Body of pancreas (tissue), 4 donors: ENCODE results near the gene BMP7. TPM values are rescaled to one million over a fixed set of nuclear protein-coding genes. Genes with fewer than 3 reads are reported as not detected.

Experiments used
- ATAC-seq: fragments of 150-250 bp; one replicate; pipeline ENCODE4 v1.9.1; 2016
- DNase-seq, 4 donors: peaks; one replicate each; pipeline ENCODE4 v3.0.0-alpha.2; 2019
- H3K27ac ChIP-seq, 4 donors: fragments of 200-600 bp; sonication (generic); 1 replicate in 3 of 4; 2 replicates in 1 of 4; pipeline versions ENCODE4 v1.5.1 to v1.6.1; 2016 to 2019; ENCODE audit warnings: mild to moderate bottlenecking in 1 of 4, mixed read lengths in 1 of 4, moderate library complexity in 1 of 4
- H3K27me3 ChIP-seq, 2 donors: fragments of 200-600 bp; sonication (generic); one replicate each; pipeline ENCODE4 v1.6.0; 2016; ENCODE audit warnings: mild to moderate bottlenecking in 1 of 2
- H3K36me3 ChIP-seq, 2 donors: fragments of 200-600 bp; sonication (generic); replicated peaks in 1 of 2; 2 replicates each; pipeline ENCODE4 v1.5.1; 2016; ENCODE audit warnings: low read depth in 2 of 2; ENCODE audit not compliant: insufficient read depth in 1 of 2
- H3K4me1 ChIP-seq: fragments of 200-600 bp; sonication (generic); one replicate; pipeline ENCODE4 v1.6.0; 2016
- H3K4me3 ChIP-seq, 2 donors: fragments of 200-600 bp; sonication (generic); 1 replicate in 1 of 2; 2 replicates in 1 of 2; pipeline ENCODE4 v1.5.1; 2016 to 2019
- H3K9me3 ChIP-seq, 3 donors: fragments of 200-600 bp; sonication (generic); 1 replicate in 2 of 3; 2 replicates in 1 of 3; pipeline ENCODE4 v1.5.1; 2016
- POLR2A ChIP-seq, 3 donors: fragments of 450-650 bp; IDR thresholded peaks; one replicate each; pipeline ENCODE4 v1.6.1; 2016; ENCODE audit warnings: antibody characterized with exemption in 3 of 3, mild to moderate bottlenecking in 2 of 3
- WGBS, 2 donors: methylation state at CpG; one replicate each; pipeline ENCODE4 v1.1.5; 2017; 5-methylcytosine and 5-hydroxymethylcytosine counted together
- intact Hi-C: fragments of 100-400 bp; cut with DNase I; formaldehyde crosslinking; loops from one replicate; pipeline ENCODE4 v1.15.1; 2023
- total RNA-seq, 2 donors: library from RNA; depleted of rRNA; stranded (reverse); fragments of >200 nt; gene quantifications; one replicate each; pipeline ENCODE4 v1.1.0, GENCODE V29; 2016
- TF ChIP-seq, protein P1 (sequence below), 7 experiments: fragments of 450-650 bp in 4 of 7; fragments of 200-600 bp in 3 of 7; sonication (generic) in 3 of 7; IDR thresholded peaks; one replicate each; pipeline ENCODE4 v1.5.1; 2016 to 2019; ENCODE audit warnings: antibody characterized with exemption in 7 of 7

Gene BMP7
- total RNA-seq, 2 donors from 2014 or later, result 4.2 TPM; not detected in 1

DNA sequence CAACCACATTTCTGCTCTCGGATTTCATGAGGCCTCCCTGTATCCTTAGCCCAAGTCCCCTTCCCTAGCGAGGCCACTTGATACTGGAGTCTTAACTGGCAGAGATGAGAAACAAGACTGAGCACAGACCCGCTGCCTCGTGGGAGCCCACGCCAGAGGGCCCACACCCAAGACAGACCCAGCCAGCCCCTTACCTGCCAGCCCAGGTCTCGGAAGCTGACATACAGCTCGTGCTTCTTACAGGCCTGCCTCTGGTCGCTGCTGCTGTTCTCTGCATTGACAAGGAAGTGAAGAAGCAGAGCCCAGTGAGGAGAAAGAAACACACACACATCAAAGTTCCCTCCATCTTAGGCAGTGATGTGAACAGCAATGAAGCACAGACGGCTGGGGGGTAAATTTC is 91.7 kb downstream of the BMP7 start:
- 64 to 81% methylated on average over 7 to 9 of the region's 9 CpGs for WGBS, 2 donors
- TF ChIP-seq, protein P1, sequence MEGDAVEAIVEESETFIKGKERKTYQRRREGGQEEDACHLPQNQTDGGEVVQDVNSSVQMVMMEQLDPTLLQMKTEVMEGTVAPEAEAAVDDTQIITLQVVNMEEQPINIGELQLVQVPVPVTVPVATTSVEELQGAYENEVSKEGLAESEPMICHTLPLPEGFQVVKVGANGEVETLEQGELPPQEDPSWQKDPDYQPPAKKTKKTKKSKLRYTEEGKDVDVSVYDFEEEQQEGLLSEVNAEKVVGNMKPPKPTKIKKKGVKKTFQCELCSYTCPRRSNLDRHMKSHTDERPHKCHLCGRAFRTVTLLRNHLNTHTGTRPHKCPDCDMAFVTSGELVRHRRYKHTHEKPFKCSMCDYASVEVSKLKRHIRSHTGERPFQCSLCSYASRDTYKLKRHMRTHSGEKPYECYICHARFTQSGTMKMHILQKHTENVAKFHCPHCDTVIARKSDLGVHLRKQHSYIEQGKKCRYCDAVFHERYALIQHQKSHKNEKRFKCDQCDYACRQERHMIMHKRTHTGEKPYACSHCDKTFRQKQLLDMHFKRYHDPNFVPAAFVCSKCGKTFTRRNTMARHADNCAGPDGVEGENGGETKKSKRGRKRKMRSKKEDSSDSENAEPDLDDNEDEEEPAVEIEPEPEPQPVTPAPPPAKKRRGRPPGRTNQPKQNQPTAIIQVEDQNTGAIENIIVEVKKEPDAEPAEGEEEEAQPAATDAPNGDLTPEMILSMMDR (IDR thresholded peaks at IDR 0.05), result no peak
- no peak for TF ChIP-seq POLR2A (IDR thresholded peaks at IDR 0.05)
- H3K27me3 ChIP-seq, result no peaks in the 10 kb centered on the region
- H3K27ac ChIP-seq, result no peak overlapping the region
- H3K36me3 ChIP-seq, result no peaks in the 10 kb centered on the region
- ATAC-seq (no peak), DNase-seq (no peak)
- no peaks in the 10 kb centered on the region for H3K9me3 ChIP-seq
- no peak overlapping the region for H3K4me3 ChIP-seq
- intact Hi-C loops, result no loop called here
- H3K4me1 ChIP-seq, result no peaks in the 10 kb centered on the region

DNA sequence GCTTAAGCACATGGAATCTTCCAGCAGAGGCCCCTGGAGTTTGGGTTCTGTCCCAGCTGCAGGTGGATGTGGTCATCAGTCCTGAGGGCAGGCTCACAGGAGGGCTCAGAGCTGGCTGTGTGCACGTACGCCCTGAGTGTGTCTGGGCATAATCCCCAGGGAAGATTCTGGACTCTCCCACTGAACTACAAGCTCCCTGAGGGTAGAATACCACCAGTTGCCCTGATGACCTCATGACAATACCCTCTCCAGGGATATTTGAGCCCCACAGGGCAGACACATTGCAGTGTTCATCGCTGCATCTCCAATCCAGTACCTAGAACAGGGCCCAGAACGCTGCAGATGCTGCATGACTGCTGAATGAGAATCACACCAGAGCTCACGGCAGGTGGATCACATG is 92.5 kb downstream of the BMP7 start:
- Histone ChIP-seq H3K9me3 (no peaks in the 10 kb centered on the region), H3K36me3 (no peaks in the 10 kb centered on the region), H3K4me1 (no peaks in the 10 kb centered on the region), H3K4me3 (no peak overlapping the region), H3K27me3 (no peaks in the 10 kb centered on the region), H3K27ac (no peak overlapping the region)
- intact Hi-C loops, result no loop called here
- TF ChIP-seq POLR2A (IDR thresholded peaks at IDR 0.05), result no peak
- TF ChIP-seq, protein P1 (IDR thresholded peaks at IDR 0.05), result no peak
- no peak for DNase-seq
- 89 to 92% methylated on average over 3 to 5 of the region's 5 CpGs for WGBS, 2 donors
- no peak for ATAC-seq

DNA sequence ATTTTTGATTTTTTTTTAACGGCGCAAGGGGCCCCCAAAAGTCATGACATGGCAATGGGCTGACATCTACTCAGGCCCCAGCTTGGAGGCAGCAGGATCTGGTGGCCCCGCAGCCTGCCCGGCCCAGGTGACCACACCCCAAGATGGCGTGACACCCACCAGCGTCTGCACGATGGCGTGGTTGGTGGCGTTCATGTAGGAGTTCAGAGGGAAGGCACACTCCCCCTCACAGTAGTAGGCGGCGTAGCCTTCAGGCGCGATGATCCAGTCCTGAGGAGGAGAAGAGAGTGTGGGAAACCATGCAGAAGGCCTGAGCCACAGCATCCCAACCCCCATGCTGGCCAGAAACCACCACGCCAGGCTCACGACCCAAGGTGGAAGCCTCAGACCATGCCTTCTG is 93.4 kb downstream of the BMP7 start:
- WGBS, 2 donors, result 84 to 88% methylated on average over 12 to 15 of the region's 15 CpGs
- ATAC-seq (no peak), DNase-seq (no peak)
- TF ChIP-seq, protein P1 (IDR thresholded peaks at IDR 0.05), result no peak
- TF ChIP-seq POLR2A (IDR thresholded peaks at IDR 0.05), result no peak
- Histone ChIP-seq H3K36me3 (no peaks in the 10 kb centered on the region), H3K27me3 (no peaks in the 10 kb centered on the region), H3K27ac (no peak overlapping the region), H3K9me3 (no peaks in the 10 kb centered on the region), H3K4me1 (no peaks in the 10 kb centered on the region), H3K4me3 (no peak overlapping the region)
- intact Hi-C loops, result no loop called here

DNA sequence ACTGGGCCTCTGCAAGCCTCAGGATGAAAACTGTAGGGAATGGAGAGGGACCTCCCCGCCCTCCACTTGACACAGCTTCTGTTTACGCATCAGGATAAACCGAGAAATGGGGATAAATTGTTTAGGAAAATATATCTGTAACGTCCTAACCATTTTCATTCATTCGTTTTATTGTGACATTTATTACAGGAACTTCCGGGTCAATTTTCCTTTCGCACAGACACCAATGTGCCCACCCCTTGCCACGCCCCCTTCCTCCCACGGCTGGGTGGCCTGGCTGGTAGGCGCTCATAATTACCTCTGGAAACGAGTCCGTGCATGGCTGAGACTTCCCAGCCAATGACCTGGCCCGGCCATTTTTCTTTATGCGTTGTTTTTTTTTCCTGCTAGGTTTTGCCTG is 96.1 kb downstream of the BMP7 start:
- no peaks in the 10 kb centered on the region for H3K27me3 ChIP-seq
- no peaks in the 10 kb centered on the region for H3K36me3 ChIP-seq
- TF ChIP-seq POLR2A (IDR thresholded peaks at IDR 0.05), result no peak
- TF ChIP-seq, protein P1 (IDR thresholded peaks at IDR 0.05), result no peak
- H3K4me3 ChIP-seq, result no peak overlapping the region
- ATAC-seq (no peak), DNase-seq (no peak)
- intact Hi-C loops, result no loop called here
- no peak overlapping the region for H3K27ac ChIP-seq
- WGBS, 2 donors, result 72 to 73% methylated on average over 14 of the region's 14 CpGs
- no peaks in the 10 kb centered on the region for H3K9me3 ChIP-seq
- no peaks in the 10 kb centered on the region for H3K4me1 ChIP-seq

DNA sequence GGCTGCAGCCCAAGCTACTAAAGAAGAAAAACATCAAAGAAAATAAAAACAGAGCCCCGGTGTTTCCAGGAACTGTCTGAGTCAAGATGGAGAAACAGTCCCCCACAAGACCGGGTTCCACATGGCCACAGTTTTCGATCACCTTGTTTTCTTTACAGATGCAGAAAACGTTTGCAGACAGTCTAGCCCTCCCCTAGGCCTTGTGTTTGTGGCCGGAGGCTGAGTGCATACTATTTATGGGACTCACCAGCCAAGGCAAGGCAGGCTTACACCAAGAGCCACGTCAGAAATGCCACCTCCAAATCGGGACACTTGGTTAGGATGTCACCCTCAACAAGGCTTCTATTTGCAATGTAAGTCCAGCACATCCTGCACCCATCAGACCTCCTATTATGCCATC is 97.3 kb downstream of the BMP7 start:
- Histone ChIP-seq H3K9me3 (no peaks in the 10 kb centered on the region), H3K27me3 (no peaks in the 10 kb centered on the region), H3K27ac (no peak overlapping the region), H3K36me3 (no peaks in the 10 kb centered on the region), H3K4me3 (no peak overlapping the region), H3K4me1 (no peaks in the 10 kb centered on the region)
- TF ChIP-seq, protein P1 (IDR thresholded peaks at IDR 0.05), result no peak
- no peak for TF ChIP-seq POLR2A (IDR thresholded peaks at IDR 0.05)
- ATAC-seq (no peak), DNase-seq (no peak)
- 67 to 68% methylated on average over 7 of the region's 7 CpGs for WGBS, 2 donors
- intact Hi-C loops, result no loop called here
